HG03135 (cell line): ENCODE data around the gene CCBE1.

Experiments used
- ATAC-seq: cut with Tn5 transposase; IDR thresholded peaks from one replicate; pipeline ENCODE4 v1.9.1; 2021; ENCODE audit warnings: mild to moderate bottlenecking, moderate library complexity; ENCODE audit not compliant: unreplicated experiment

The CCBE1 gene

DNA sequence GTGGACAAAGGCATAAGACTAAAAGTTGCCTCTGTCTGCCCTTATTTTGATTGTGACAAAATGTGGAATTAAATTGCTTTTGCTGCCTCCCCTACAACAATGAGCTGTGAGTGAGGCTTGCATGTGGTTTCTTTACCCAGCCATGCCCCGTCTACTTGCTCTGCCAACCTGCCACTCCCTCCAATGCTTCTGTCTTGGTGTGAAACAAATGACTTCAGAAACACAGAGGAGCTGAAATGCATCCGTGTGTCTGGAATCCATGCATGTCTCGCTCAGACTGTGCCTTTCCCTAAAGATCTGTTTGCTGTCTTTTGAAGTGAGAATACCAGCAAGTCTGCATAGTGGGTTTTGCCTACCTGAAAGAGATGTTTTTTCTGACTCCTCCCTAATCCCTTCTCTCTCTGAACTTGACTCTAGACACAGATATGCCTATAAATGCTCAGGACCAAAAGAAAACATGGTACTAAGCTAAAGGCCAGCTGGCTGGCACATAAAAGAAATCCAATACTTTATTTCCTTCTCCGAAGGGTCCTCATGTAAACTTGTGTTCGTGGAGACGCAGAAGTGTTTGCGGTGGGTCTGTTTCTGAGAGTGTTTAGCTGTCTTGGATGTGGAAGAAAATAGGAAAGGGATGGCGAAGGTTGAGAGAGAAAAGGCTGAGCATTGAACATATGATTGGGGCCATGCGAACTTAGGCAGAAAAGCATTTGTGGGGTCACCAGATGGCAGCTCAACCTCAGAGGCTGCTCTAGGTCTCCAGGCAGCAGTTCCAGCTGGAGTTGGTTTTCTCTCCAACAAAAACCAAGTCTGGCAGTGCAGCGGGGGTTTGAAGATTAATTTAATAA is 120.5 kb downstream of the CCBE1 start:
- no peak for ATAC-seq

DNA sequence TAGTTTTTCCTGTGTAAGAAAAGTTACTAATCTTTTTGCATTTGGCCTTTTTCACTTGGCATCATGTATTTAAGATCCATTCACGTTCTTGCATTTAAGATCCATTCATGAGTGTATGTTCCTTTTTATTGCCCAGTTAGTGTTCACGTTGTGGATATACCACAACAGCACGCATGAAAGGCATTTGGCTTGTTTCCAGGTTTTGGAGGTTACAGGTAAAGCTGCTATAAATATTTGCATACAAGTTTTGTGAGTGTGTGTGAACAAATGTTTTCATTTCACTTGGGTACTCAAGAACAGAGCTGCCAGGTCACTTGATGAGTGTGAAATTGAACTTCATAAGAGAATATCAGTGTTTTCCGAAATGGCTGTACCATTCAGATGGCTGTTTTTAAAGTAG is 121.2 kb downstream of the CCBE1 start:
- no peak for ATAC-seq

DNA sequence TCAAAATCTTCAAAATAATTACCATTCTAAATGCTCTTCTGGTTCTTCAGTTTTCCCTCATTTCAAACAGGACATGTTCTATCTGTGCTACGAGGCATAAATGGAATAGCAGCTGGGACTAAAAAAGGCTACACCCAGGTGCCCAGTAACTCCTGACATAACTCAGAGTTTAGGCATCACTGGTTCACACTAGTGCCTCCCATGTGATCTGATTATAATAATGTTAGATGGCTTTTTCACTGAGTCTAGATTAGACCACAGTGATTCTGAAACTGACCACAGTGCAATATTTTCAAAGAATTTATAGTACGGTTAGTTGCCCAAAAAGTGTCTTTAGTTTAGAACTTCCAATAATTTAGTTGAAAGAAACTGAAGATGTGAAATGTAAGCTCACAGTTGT is 123.3 kb downstream of the CCBE1 start:
- no peak for ATAC-seq

DNA sequence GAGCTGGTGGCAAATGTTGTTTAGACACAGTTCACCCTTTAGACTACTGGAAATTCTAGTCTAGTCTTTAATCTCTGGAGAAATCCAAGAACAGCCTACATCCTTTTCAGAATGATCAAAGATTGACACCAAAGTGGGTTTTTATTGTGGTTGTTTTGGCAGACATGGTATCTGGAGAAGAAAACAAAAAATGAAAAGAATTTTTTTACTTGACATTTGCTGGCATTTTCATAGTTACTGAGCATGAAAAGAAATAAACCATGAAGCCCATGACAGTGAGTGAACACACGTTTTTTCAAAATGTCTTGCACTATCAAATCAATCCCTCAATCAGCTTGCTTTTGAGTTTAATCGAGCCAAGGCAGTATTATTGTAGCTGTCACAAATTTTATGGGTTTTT is 125.3 kb downstream of the CCBE1 start:
- ATAC-seq = no peak

DNA sequence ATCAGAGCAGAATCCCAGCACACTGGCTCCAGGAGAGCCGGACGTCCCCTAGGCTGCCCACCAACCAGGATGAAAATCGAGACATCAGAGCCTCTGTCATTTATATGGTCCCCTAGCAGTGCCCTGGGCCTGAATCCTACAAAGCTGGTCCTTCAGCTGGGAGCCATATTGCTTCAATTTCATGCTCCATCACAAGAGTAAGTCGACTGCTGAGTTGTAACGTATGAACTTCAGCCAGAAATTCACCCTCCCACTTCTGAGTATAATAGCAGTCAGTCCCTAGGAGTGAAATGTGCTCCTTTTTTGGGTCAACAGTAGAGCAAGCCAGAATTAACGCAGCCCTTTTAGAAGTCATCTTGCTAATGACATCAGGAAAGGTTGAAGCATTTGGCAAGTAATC is 126.4 kb downstream of the CCBE1 start:
- ATAC-seq = no peak

DNA sequence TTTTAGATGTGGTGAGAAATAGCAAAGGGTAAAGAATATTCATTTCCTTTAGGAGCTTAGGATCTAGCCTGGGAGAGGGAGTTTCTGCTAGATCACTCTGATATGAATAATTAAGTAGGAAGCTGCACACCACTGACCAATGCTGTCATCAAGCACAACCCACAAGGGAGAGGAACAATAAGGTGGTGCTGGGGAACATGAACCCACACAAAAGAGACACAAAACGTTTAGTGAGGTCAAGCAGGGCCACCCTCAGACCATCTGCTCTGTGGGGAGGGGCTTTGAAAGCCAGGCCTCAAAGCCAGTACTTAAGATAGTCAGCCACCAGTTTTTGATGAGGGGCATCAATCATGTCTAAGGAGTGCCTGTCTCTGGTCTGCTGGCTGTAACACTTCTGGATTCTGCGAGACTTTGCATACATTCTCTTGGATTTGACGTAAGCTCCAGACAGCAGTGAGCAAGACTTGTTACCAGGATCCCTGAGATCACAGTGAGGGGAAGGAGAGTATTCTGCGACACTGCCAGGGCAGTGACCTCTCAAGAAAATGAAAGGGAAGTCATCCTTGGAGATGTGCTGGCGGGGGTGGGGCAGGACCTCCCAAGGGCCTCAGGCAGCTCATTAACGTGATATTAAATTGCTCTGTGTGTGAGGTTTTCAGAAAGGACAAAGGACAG is 127.0 kb downstream of the CCBE1 start:
- no peak for ATAC-seq

DNA sequence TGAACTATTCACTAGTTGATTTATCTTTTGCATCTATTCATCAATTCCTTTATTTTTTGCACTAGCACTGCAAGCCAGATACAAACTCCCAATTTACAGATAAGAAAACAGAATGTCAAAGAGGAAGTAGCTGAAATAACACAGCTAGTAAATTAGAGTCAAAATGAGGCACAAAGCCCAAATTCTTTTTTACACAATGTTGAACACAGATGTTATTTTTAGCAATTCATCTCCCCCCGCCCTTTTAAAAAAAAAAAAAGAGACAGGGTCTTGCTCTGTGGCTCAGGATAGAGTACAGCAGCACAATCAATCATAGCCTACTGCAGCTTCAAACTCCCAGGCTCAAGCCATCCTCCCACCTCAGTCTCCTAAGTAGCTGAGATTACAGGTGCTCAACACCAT is 127.8 kb downstream of the CCBE1 start:
- ATAC-seq = no peak

DNA sequence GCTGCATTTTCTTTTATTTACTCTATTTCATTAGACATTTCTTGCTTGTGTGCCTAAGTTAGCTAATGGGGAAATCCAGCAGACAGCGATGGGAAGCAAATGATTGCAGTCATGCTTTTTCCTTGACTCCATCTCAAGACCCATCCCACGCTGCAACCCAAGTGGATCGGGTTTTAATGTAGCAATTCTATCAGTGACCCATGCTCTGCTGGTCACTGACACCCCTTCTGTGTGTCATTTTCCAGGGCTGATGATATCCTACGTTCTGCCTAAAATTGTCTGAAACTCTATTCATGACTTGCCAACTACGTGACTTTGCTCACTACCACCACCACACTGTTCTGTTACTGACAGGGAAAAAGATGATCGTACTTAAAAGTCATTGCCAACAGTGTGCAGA is 129.8 kb downstream of the CCBE1 start:
- ATAC-seq = no peak

DNA sequence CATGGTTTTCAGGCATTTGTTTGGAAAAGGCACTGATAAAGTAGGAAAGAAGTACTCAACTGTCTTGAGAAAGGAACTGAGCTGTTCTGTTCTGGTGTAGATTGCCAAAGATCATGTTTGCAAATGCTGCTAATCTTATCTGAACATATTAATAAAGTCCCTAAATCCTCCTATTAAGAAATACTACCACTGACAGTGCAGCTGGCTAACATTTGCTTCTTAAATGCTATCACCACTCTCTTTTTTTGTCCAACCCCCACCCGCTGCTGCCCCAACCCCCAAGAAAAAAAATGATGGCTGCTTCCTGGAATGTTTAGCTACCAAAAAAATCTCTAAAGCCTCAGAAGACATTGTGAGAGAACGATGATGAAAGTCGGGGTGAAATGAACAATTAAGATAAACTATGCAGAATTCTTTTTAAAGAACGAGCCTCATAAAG is 130.7 kb downstream of the CCBE1 start:
- ATAC-seq = no peak

DNA sequence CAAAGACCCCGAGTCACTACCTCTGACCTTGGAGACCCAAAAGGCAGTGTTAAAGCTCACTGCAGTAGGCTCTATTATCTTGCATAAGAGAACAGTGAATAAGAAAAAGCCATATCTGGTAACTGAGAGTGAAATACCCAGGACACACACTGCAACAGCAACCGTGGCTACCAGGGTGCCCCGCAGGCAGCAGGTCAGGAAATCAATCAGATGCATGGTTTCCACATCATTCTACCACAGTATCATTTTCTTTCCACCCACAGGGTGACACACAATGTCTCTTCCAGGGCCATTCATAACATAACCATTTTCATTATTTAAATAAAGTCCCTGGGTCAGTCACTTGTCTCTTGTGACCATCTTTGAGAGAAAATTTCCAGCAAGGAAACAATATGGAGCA is 131.3 kb downstream of the CCBE1 start:
- no peak for ATAC-seq

DNA sequence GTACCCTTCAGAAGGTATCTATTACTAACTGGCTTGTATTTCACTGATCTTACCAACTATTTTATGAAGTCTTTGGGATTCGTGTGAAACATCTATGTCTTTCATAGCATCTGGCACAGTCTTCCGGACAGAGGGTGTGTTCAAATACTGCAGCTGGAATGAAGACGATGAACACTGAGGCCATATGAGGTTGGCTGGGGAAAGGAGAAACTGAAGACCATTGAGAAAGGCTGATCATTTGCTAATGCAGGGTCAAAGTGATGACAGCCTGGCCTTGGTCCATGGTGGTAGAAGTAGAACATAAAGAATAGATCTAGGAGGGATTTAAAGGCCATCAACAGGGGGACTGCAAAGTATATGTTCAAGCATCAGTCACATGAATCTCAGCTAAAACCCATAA is 132.7 kb downstream of the CCBE1 start:
- no peak for ATAC-seq

DNA sequence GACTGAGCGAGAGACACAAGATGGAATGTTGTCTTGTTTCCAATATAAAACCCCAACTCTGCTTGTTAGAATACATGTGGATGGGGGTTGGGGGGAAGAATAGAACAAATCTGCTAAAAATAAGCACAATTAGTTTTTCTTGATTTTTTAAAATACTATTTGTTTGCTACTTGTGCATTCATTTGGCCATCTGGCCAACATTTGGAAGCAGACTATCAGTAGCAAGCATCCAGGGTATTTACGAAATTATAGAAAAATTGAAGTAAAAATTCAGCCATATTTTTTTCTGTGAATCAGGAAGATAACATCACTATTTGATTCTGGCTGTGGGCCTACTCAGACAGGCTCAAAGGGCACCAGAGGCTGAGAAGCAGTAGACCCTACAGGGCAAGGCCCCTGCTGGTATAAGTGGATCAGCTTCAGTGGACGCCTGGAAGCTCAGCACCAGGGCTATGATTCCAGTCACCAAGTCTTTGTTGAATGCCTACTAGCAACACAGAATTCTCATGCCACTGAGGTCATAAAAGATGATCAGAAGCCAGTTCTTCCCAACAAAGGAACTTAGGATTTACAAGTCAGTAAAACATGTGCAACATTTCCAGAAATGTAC is 133.9 kb downstream of the CCBE1 start:
- ATAC-seq = no peak

DNA sequence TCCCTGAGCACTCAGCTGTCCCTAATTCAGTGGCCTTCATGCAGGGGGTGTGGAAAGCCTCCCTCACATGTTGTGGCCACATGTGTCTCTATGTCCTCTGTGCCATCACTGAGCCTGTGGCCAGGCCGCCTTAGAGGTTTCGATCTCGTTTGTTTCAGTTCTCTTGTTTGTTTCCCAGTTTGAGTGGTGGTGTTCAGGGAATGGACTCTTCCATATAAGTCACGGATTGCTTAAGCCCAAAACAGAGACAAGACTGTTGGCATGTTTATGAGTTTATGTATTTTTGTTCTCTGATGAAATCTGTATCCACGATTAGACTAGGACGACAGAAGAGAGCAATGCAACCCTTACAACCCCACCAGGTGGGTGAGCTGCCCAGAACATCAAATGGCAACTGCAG is 134.5 kb downstream of the CCBE1 start:
- ATAC-seq = no peak

DNA sequence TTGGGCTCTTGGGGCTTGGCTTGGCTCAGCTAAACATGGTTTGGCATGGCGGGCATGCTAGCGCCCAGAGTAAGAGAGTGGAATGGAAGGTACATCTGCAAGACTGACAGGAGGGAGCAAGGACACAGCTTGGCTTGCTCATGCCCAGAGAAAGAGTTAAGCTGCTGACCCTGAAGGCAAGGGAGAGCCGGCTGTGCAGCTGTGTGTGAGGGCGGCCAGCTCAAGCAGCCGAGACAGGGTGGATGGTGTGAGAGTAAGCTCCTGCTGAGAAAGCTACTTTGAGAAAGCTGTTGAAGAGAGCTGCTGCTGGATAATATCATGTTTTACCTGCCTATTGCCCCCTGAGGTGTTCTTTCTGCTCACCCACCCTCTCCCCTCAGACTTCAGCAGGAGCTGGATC is 135.6 kb downstream of the CCBE1 start:
- no peak for ATAC-seq

DNA sequence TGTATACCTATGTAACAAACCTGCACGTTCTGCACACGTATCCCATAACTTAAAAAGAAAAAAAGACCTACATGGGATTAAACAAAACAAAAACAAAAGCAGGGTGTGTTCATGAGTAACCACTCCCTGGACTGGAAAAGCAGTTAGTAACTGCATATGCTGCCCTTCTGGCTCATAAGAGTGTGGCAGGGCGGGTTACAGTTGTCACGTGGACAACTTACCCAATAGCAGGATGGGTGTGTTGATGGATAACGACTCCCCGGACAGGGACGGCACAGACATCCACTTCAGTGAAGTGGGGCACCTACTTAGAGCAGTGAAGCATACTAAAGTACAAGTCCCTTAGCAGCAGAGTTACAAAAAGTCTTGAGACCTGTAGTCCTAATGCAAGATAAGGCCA is 136.7 kb downstream of the CCBE1 start:
- ATAC-seq = no peak

DNA sequence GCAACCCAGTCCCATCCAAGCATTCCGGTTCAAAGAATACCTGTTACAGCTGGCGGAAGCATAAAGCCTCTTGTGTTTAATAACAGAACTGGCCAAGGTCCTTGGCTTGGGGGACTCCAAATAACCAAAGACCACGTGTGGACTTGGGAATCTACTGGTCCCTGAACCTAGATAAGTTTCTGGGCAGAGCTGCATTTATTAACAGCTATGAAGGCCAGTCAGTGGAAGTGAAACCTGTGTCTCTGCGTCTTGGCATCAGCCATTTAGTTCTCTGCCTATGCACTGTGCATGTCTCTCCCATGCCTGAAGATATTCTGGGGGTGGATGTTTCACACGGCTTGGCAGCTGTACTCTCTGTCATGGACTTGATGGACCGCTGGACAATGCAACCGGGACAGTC is 137.7 kb downstream of the CCBE1 start:
- no peak for ATAC-seq

DNA sequence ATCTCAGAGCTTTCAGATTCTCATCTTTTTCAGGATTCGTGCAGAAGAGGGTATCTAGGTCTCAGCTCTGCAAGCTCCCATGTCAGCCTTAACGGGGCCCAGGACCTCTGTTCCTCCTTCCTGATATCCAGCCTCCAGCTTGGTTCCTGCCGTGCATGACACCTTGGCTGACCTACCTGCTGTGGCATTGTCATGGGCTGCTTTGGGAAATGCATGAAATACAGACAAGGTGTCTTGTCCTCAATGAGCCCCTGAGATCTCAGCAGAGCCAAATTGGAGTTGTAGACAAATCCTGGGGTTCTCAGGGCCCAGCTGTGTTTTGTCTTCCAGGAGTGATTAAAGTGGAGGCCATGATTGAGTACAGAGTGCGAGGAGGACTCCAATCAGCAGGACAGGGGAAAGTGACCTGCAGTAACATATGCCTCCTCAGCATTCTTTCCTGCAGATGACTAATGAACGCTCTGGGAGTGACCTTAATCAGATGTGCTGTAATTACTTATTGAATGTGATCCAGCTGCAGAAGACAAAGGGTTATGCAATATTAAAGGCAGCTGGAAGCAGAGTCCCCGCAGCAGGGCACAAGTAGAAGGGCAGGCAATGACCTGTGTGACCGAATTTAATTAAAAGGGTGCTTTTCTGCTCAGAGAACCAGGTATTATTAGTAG is 141.1 kb downstream of the CCBE1 start:
- no peak for ATAC-seq

DNA sequence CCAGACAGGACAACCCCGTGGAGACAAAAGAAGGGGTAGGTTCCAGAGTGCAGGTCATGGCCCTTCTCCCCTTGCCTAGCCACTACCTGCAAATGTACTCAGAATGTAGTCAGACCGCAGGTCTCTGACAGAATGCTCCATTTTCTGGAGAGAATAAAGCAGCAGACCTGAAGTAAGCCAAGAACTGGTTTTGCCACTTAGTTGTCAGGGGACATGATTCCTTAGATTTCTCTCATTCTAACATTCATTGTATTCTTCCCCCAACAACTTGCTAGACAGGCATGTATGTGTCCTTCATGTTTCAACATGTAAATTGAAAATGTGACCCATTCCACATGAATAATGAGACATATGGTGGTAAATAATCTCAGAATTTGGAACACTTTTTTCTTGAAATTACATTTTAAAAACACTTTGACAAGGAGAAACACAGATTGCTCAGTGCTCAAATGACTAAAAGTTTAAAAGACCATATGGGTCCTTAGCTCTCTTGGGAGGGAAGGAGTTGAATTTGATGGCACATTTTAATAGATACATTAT is 142.4 kb downstream of the CCBE1 start:
- ATAC-seq = no peak

DNA sequence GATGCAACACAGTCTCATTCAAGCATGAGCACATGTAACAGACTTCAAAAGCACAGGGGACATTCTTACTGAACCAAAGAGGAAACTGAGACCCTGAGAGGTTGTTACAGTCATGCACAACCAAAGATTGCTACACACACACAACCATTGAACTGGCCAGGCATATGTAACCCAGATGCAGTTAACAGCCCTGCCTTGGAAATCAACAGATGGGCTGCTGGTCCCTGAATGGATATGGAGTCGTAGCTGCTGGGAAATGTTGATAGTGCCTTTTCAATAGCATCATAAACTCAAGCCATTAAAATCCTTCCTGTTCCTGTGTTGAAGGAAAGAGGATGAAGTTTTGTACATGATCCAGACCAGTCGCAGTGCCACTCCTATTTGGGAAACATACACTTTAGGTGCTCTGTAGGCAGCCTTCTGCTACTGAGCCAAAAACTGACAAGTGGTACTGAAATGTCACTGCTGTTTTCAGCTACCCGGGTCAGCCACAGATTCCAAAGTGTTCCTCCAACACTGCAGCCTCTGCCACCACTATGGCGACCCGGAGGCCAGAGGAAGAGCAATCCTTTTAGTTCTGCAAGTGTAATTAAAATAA is 143.9 kb downstream of the CCBE1 start:
- no peak for ATAC-seq

DNA sequence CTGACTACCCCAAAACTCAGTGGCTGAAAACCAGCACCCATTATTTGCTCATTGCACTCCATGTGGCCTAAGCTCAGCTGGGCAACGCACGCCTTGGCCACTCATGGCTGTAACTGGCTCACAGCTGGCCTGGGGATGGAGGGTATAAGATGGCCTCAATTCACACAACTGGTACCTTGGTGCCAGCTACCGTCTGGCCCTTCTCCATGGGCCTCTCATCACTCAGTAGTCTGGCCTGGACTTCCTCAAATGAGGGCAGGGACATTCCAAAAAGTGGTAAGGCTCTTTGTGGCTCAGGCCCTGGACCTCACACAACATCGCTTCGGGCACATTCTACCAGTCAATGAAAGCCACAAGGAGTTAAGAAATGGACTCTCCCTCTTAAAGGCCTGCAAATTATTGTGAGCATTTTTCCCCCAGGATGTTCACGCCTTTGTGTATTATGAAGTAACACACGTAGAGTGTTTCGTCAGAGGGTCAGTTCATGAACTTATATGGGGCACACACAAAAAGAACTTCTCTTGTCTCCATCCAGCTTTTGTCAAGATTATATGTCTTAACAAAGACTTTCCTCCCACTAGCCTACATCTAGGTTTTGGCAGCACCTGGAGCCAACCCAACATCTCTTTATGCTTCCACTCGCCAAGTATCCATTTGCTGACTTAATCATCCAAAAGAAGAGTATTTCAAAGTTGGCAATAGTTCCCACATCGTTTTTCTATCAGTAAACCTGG is 145.2 kb downstream of the CCBE1 start:
- ATAC-seq = no peak
